ENCODE data around the gene GMNC.

GMNC gene

DNA sequence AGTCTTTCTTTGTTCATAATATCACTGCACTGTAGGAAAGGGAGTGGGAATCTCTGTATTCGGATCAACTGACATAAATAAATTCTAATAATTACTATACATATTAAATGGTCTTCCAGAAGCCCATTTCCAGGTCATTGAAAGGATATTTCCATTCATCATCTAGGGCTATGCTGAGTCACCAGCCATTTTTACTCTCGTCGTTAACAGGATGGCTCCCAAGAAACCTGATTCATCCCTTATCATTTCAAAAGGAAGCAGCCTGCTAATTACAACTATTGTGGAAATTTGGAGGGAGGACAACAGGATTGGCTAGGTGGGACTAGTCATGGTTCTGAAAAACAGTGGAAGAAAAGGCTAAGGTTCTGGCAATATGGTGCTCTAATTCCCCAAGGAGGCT, 13.6 kb downstream of the GMNC start:
- no peak for DNase-seq

DNA sequence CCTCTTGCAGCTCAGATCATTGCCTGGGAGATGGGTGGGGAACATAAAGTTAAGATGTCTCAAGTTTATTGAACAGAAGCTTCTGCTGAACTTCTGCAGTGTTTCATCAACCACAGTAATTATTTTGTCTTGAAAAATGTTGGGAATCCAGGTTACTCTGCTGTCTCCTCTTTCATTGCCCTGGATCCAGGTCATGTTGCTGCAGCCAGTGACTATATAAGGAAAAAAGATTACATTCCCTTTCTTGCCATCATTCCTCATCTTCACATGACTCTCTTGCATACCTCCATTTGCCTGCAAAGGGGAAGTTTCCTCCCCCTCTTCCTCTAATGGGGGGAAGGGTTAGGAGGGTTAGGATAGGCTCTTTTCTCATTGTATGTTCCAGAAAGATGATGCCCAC, 15.1 kb downstream of the GMNC start:
- DNase-seq, result peak; percentile 10

DNA sequence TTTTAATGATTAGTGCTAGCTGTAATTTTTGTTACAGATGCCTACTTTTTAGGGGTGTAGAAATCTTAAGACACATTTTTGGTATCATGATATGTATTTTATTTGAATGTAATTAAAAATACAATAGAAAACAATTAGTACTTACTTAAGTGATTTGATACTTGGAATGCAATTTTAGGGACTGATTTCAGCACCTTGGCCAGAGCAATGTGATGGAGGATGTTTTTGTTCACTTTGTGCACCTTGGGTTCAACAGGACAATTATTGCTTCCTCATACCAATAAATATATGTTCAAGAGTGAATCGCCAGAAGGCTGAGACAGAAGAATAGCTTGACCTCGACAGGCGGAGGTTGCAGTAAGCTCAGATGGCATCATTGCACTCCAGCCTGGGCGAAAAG, 22.3 kb downstream of the GMNC start:
- no peak for DNase-seq

DNA sequence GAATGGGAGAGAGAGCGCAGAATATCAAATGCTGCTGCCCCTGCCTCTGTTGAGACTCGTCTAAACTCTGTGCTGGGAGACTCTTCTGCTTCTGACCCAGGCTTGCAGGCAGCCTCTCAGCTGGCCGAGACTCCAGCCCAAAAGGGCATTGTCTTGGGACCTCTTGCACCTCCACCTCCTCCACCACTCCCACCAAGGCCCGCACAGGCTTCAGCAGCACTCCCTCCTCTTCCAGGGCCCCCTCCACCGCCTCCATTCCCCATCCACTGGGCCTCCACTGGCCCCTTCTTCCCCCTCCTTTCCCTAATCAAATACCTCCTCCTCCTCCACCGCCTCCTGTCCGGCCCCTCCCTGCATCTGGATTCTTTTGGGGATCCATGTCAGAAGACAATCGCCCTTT, 31.3 kb downstream of the GMNC start:
- no peak for DNase-seq

DNA sequence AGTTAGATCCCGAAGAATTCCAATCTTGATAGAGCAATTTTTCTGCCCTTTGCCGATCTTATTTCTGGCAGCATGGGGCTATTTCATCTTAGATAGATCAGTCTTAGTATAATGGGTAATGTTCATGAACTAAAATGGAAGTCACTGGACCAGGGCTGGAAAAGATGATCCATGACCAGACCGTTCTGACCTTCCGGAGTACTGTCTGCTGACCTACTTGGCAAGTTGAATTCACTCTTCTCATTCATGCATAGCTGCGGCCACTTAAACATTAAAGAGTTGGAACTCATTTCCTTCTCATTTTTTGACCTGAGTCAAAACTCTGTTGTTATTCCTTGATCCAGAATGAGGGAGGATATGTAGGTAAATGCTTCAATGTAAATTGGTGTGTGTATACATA, 32.5 kb downstream of the GMNC start:
- DNase-seq, result no peak

DNA sequence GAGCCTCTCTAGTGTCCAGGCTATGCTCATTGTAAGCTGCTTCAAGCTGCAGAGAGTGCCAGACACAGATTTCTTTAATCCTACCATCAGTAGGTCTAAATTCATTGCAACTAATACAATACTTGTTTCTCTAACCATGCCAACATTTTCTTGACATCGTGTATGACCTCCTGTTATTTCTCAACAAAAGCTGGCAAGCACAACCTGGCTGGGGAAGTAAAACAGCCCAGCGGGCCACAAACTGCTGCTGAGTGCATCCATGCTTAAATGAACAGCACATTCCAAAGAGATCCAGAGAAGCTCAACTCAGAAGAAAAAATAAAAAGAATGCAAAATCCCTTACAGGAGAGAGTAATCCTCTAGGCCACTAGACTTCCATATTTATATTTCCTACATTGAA, 36.5 kb downstream of the GMNC start:
- DNase-seq, result no peak

DNA sequence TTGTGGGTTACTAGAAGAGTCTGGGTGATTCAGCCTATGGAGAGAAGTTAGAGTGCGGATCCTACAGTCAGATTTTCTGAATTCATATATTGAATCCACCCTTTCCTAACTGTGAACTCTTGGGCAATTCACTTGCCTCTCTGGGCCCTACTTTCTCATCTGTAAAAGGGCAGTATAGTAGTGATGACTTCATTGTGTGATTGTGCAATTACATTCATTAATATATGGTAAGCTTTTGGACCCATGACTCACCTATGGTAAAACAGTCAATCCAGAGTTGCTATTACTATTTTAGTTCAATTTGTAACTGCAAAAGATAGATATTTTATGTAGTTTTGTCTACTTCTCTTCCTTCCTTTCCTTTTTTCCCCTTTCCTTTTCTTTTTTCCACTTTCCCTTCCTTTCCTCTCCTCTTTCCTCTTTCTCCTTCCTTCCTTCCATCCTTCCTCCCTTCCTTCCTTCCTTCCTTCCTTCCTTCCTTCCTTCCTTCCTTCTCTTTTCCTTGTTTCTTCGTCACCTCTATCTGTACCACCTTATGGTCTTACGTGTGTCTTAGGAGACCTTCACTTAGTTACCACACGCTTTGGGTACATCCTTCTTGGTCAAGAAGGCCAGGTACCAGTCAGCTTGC, 37.0 kb downstream of the GMNC start:
- DNase-seq, result no peak

DNA sequence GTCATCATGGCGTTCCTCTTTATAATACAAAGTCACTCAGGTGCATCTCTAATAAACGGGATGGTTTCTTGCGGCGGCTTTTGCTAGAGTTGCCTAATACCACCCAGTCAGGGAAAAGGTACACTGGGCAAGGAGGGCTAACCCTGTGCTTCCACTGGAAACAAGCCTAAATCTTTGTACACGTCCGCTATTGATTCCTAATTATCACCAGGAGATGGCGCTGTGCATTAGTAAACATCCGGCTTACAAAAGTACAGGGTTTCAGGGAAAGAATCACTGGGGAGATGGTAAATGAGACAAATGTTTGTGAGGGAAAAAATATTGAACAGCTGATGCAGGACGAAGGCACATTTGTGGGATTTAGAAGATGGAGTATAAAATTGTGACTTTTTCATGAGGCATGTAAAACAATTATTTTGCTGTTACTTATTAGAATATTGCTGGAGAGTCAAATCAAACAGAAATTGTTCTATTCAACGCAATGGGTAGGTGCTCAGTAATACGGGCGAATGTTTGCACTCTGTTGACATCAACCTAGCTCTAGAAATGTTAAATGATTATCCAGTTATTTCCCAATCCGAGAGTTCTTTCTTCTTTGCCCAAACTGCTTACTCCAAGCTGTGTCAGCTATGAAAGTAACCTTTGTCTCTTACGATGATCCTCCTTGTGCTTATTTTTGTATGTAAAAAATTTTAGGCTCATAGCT, 50.6 kb downstream of the GMNC start:
- DNase-seq, result peak; percentile 59

DNA sequence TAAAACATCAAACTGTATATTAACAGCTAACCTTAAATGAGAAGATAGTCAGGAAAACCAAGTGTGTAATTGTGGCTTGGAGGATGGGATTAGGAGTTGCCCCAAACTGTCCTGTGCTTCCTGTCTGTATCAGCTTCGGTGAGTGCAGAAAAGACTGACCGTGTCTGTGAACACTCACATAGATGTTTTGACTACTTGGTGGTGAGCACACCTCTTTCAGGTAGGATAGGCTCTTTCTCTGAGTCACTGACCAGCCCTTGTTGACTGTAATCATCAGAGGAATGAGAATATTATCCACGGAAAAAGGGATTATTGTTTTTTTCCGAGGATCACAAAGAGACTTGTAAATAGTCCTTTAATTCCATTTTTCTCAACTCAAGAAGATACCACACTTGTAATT, 51.5 kb downstream of the GMNC start:
- DNase-seq, result no peak

DNA sequence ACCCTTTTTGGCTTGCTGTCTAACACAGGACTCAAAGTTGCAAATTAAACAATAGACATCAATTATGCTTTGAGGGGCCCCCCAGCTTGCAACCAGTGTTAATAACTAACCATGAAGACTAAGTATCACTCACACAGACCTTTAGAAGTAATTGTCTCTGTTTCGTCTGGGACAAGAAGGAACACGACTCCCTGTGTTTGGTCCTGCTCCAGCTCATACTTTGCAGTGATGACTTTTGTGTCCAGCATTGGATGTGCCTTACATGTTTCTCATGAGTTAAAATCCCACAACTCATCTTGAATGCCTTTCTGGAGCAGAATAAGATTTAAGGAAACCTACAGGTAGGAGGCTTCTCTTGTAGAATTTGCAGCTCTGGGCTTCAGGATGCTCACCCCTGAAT, 53.1 kb downstream of the GMNC start:
- no peak for DNase-seq

DNA sequence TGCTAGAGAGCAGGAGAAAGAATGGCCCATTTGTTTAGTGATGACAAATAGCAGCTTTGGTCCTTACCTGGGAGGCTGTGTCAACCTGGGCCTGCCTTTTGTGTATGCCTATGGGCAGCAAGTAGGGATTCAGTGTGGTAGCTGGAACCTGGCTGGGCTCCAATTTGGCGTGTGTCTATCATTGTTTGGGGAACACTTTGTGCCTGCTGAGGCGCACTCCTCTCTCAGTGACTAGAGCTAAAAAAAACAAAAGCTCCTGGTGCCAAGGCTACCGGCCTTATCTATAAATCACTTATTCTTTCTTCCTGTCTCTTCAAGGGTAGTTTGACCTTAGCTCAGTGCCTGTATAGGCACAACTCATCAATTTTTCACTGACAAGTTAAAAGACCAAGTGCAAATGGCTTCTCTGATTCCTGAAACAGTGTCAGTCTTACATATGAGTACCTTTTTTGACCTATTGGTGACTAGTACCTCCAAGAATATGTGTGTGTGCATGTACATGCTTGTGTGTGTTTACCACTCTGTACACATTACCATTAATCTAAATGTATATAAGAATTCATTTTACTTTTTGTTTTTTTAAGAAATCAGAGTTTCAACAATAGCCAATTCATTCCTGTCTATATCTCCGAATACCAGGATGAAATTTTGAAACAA, 54.6 kb downstream of the GMNC start:
- no peak for DNase-seq

Data from inflammatory macrophage treated with lipopolysaccharide for 4 hours (primary cell).